H1 (cell line): ENCODE data around the gene COL17A1. TPM values are rescaled to one million over a fixed set of nuclear protein-coding genes. Genes with fewer than 3 reads are reported as not detected.

Source experiments
- CTCF ChIA-PET: fragments of 300-600 bp; sonication (Branson Sonifier 250); formaldehyde crosslinking; loops from one replicate; lab custom pipeline; 2021; ENCODE audit not compliant: partially characterized antibody; lab: Charles Lee
- POLR2A ChIA-PET: fragments of 300-600 bp; sonication (Branson Sonifier 250); formaldehyde crosslinking; loops from one replicate; lab custom pipeline; 2021; ENCODE audit warnings: inconsistent platforms; ENCODE audit not compliant: partially characterized antibody; lab: Charles Lee
- DNase-seq, 2 experiments: peaks; one replicate each; pipeline versions ENCODE4 v3.0.0 to v3.0.0-alpha.2; 2010 to 2022; ENCODE audit warnings: low spot score in 2 of 2, low read depth in 1 of 2, mixed read lengths in 1 of 2
- FAIRE-seq: peaks from 2 replicates; lab custom pipeline; 2011; peaks lifted over from hg19 to GRCh38; lab: Jason Lieb, UNC
- H2AFZ ChIP-seq: 2 replicates; pipeline ENCODE4 v1.8.1; 2012; ENCODE audit warnings: low read length, inconsistent platforms
- H2AK5ac ChIP-seq: 2 replicates; pipeline ENCODE4 v1.6.1; 2013; ENCODE audit warnings: low read depth, low read length
- H2BK120ac ChIP-seq: replicated peaks from 2 replicates; pipeline ENCODE3; 2013; ENCODE audit warnings: low read depth, low read length, inconsistent platforms
- H2BK12ac ChIP-seq: 2 replicates; pipeline ENCODE4 v1.6.1; 2013; ENCODE audit warnings: low read depth, low read length
- H2BK15ac ChIP-seq: 2 replicates; pipeline ENCODE4 v1.6.1; 2013; ENCODE audit warnings: low read length
- H2BK20ac ChIP-seq: 2 replicates; pipeline ENCODE4 v1.6.1; 2013; ENCODE audit warnings: low read length
- H2BK5ac ChIP-seq: 2 replicates; pipeline ENCODE4 v1.6.1; 2013; ENCODE audit warnings: low read depth, low read length
- H3K14ac ChIP-seq: 2 replicates; pipeline ENCODE4 v1.6.1; 2013; ENCODE audit warnings: inconsistent platforms; ENCODE audit not compliant: insufficient read length
- H3K18ac ChIP-seq: 2 replicates; pipeline ENCODE4 v1.6.1; 2013; ENCODE audit warnings: low read length; ENCODE audit errors: extremely low read depth
- H3K23ac ChIP-seq: 2 replicates; pipeline ENCODE4 v1.6.1; 2013; ENCODE audit warnings: inconsistent platforms; ENCODE audit not compliant: insufficient read length
- H3K23me2 ChIP-seq: 2 replicates; pipeline ENCODE4 v1.6.1; 2013; ENCODE audit warnings: low read depth, low read length
- H3K27ac ChIP-seq: 2 replicates; pipeline ENCODE4 v1.6.1; 2011; ENCODE audit warnings: low read depth, low read length, inconsistent platforms
- H3K27me3 ChIP-seq, 4 experiments: replicated peaks in 1 of 4; 1 replicate in 1 of 4; 2 replicates in 3 of 4; pipeline versions ENCODE4 v1.6.1 to v1.8.1; 2011 to 2013; ENCODE audit warnings: low read length in 3 of 4, mild to moderate bottlenecking in 3 of 4, inconsistent platforms in 2 of 4, mixed read lengths in 2 of 4, moderate library complexity in 1 of 4; ENCODE audit not compliant: control insufficient read depth in 3 of 4, insufficient read depth in 3 of 4; ENCODE audit errors: extremely low read depth in 1 of 4
- H3K36me3 ChIP-seq, 4 experiments: 2 replicates each; pipeline versions ENCODE4 v1.6.1 to v1.8.1; 2011 to 2013; ENCODE audit warnings: mild to moderate bottlenecking in 4 of 4, low read length in 3 of 4, moderate library complexity in 2 of 4, control low read depth in 1 of 4, inconsistent platforms in 1 of 4; ENCODE audit not compliant: insufficient read depth in 4 of 4, control insufficient read depth in 2 of 4
- H3K4ac ChIP-seq: replicated peaks from 2 replicates; pipeline ENCODE3; 2013; ENCODE audit warnings: low read length, low read depth, mixed read lengths, inconsistent platforms; ENCODE audit not compliant: insufficient read length
- H3K4me1 ChIP-seq, 4 experiments: replicated peaks in 1 of 4; 1 replicate in 1 of 4; 2 replicates in 3 of 4; pipeline versions ENCODE4 v1.6.1 to v1.8.1; 2011 to 2013; ENCODE audit warnings: low read length in 3 of 4, inconsistent platforms in 2 of 4, mixed read lengths in 1 of 4; ENCODE audit not compliant: insufficient read depth in 4 of 4, control insufficient read depth in 3 of 4
- H3K4me2 ChIP-seq, 2 experiments: 2 replicates each; pipeline versions ENCODE4 v1.6.1 to v1.8.1; 2011 to 2013; ENCODE audit warnings: low read depth in 2 of 2, low read length in 2 of 2, control low read depth in 1 of 2, inconsistent platforms in 1 of 2, mild to moderate bottlenecking in 1 of 2; ENCODE audit not compliant: insufficient read depth in 1 of 2
- H3K4me3 ChIP-seq, 4 experiments: fragments of 200-600, 300-600 bp in 1 of 4; sonication (generic), shearing (Covaris generic), sonication (Bioruptor Twin) in 1 of 4; 2 replicates each; pipeline versions ENCODE4 v1.5.1 to v1.8.1; 2011 to 2016; ENCODE audit warnings: low read length in 4 of 4, low read depth in 3 of 4, control low read depth in 2 of 4, inconsistent platforms in 2 of 4, mild to moderate bottlenecking in 2 of 4, mixed read lengths in 1 of 4, moderate library complexity in 1 of 4; ENCODE audit not compliant: insufficient read depth in 2 of 4; ENCODE audit errors: extremely low read depth in 1 of 4
- H3K56ac ChIP-seq: replicated peaks from 2 replicates; pipeline ENCODE3; 2013; ENCODE audit warnings: low read depth, mild to moderate bottlenecking, mixed read lengths, low read length, inconsistent platforms; ENCODE audit not compliant: insufficient read length
- H3K79me1 ChIP-seq: 2 replicates; pipeline ENCODE4 v1.6.1; 2013; ENCODE audit warnings: low read depth, low read length, control low read depth
- H3K79me2 ChIP-seq, 2 experiments: 2 replicates each; pipeline versions ENCODE4 v1.6.1 to v1.8.1; 2012 to 2013; ENCODE audit warnings: low read length in 2 of 2, mild to moderate bottlenecking in 2 of 2, inconsistent platforms in 1 of 2; ENCODE audit not compliant: insufficient read depth in 2 of 2, control insufficient read depth in 1 of 2
- H3K9ac ChIP-seq, 4 experiments: replicated peaks in 1 of 4; 1 replicate in 1 of 4; 2 replicates in 3 of 4; pipeline versions ENCODE4 v1.6.1 to v1.8.1; 2011 to 2013; ENCODE audit warnings: low read depth in 3 of 4, low read length in 3 of 4, control low read depth in 2 of 4, mild to moderate bottlenecking in 2 of 4, moderate library complexity in 2 of 4, inconsistent platforms in 1 of 4; ENCODE audit errors: extremely low read depth in 1 of 4
- H3K9me3 ChIP-seq, 2 experiments: 2 replicates each; pipeline versions ENCODE4 v1.6.1 to v1.8.1; 2012 to 2013; ENCODE audit warnings: mild to moderate bottlenecking in 2 of 2, moderate library complexity in 2 of 2, control low read depth in 1 of 2, inconsistent platforms in 1 of 2, low read depth in 1 of 2, low read length in 1 of 2, mixed read lengths in 1 of 2; ENCODE audit not compliant: insufficient read depth in 2 of 2
- H4K20me1 ChIP-seq, 2 experiments: replicated peaks in 1 of 2; 2 replicates each; pipeline versions ENCODE3 to v1.8.1; 2011 to 2013; ENCODE audit warnings: inconsistent platforms in 2 of 2, low read length in 2 of 2, mild to moderate bottlenecking in 1 of 2; ENCODE audit not compliant: insufficient read depth in 2 of 2, control insufficient read depth in 1 of 2
- H4K5ac ChIP-seq: 2 replicates; pipeline ENCODE4 v1.6.1; 2013; ENCODE audit warnings: low read length, low read depth, mixed read lengths, inconsistent platforms; ENCODE audit not compliant: insufficient read length
- H4K8ac ChIP-seq: 2 replicates; pipeline ENCODE4 v1.8.0; 2013; ENCODE audit warnings: mild to moderate bottlenecking, moderate library complexity, low read length, inconsistent platforms; ENCODE audit not compliant: insufficient read depth; ENCODE audit errors: extremely low read depth
- H4K91ac ChIP-seq: replicated peaks from 2 replicates; pipeline ENCODE3; 2013; ENCODE audit warnings: low read length, mixed read lengths, inconsistent platforms; ENCODE audit not compliant: insufficient read length
- HDAC6 ChIP-seq: IDR thresholded peaks from one replicate; pipeline ENCODE4 v1.7.1; 2012; ENCODE audit warnings: low read depth, mild to moderate bottlenecking, inconsistent platforms, low read length, moderate library complexity
- KDM1A ChIP-seq: fragments of 200-600, 300-600 bp; sonication (generic); IDR thresholded peaks from 2 replicates; pipeline ENCODE4 v1.7.1; 2016; ENCODE audit warnings: mild to moderate bottlenecking, low read length, borderline replicate concordance
- MAFK ChIP-seq: IDR thresholded peaks from 2 replicates; pipeline ENCODE4 v1.6.1; 2012; ENCODE audit warnings: low read depth, mild to moderate bottlenecking, improper control_type of control experiment, low read length
- WGBS, 2 experiments: shearing (Covaris generic) in 1 of 2; methylation state at CpG; one replicate each; pipeline versions ENCODE4 v1.1.6 to v1.1.7; 2013 to 2015; ENCODE audit warnings: low lambda C conversion rate in 2 of 2, mixed read lengths in 2 of 2, inconsistent platforms in 1 of 2, low coverage in 1 of 2, missing lambda C conversion rate in 1 of 2; ENCODE audit not compliant: insufficient replicate concordance in 2 of 2, insufficient coverage in 1 of 2, insufficient read length in 1 of 2; ENCODE audit errors: extremely low coverage in 1 of 2, missing lambda C conversion rate in 1 of 2; 5-methylcytosine and 5-hydroxymethylcytosine counted together
- polyA plus RNA-seq, 7 experiments: library from polyadenylated mRNA; depleted of rRNA in 3 of 7; stranded (reverse) in 5 of 7; unstranded in 2 of 7; fragments of >200 nt in 5 of 7; fragments of 200-250 nt in 2 of 7; gene quantifications; 1 replicate in 5 of 7; 2 replicates in 1 of 7; 4 replicates in 1 of 7; pipeline versions ENCODE4 v1.2.1 to v1.2.3, GENCODE V29; 2011 to 2013; ENCODE audit warnings: missing spikeins in 2 of 7, mixed read lengths in 2 of 7
- total RNA-seq: library from RNA; stranded (reverse); fragmentation: NEBNext Ultra II Directional; extraction: Animal tissue kit (Norgen Biotek cat#: 25700); gene quantifications from 2 replicates; pipeline ENCODE4 v1.2.1, GENCODE V29; 2021

The COL17A1 gene
- total and polyA plus RNA-seq, 2 of the 8 experiments (the other 6 are each of a cell fraction or from before 2014, with no cell fraction given), result 0.35 to 0.37 TPM

- POLR2A ChIA-PET, result interaction anchor here (0.8 to 1.6 kb wide), 3 partner anchors 8 to 209 kb away, joined by 3 to 6 read pairs (median 3); no protein-coding TSS in a partner anchor
- Histone ChIP-seq H3K79me2 (no peaks in the 10 kb centered on the region), H3K9me3 (no peaks in the 10 kb centered on the region), H3K9ac (0 out of 7 replicates have a peak overlapping the region, but pooled peaks of 1 of the 4 experiments have one; percentile 11), H3K27ac (no peak overlapping the region), H3K18ac (no peak overlapping the region), H2AK5ac (0 out of 2 replicates have a peak overlapping the region, but pooled peaks have one; percentile 65), H2BK120ac (no peak overlapping the region), H3K23ac (no peak overlapping the region), H2BK15ac (no peak overlapping the region), H4K8ac (no peak overlapping the region), H3K4me3 (no peak overlapping the region), H3K56ac (no peak overlapping the region), H3K4me2 (no peak overlapping the region), H2BK12ac (no peak overlapping the region), H3K4ac (no peak overlapping the region), H3K23me2 (peaks cover 11% of the 10 kb centered on the region; the same call in 1 of the 2 replicates), H3K4me1 (peaks cover 3 to 14% (median 10%) of the 10 kb centered on the region in 4 experiments; a peak in 5 of 7 replicates), H3K14ac (no peak overlapping the region), H2AFZ (no peak overlapping the region), H3K27me3 (no peaks in the 10 kb centered on the region), H2BK20ac (no peak overlapping the region), H3K36me3 (no peaks in the 10 kb centered on the region; a peak in 1 of 8 replicates), H4K20me1 (peaks cover 2 to 5% of the 10 kb centered on the region in 2 experiments), H3K79me1 (no peaks in the 10 kb centered on the region; the same call in 1 of the 2 replicates), H4K5ac (no peak overlapping the region), H4K91ac (no peak overlapping the region), H2BK5ac (no peak overlapping the region)
- no peak for TF ChIP-seq HDAC6
- TF ChIP-seq MAFK, result peak; percentile 83
- TF ChIP-seq KDM1A, result no peak
- DNase-seq (peak in 1 of 2 experiments; percentile 45), FAIRE-seq (no peak)
- WGBS, 2 experiments, result 90% methylated on average over 21 of the region's 21 CpGs; no CpG with 5 or more reads in 1 of the 2 experiments
- CTCF ChIA-PET, result interaction anchor here (0.6 to 1.4 kb wide), 5 partner anchors 8 to 85 kb away, joined by 3 to 8 read pairs (median 4); partner anchors contain the start of gene SFR1
These were observed 49.0 kb downstream of the COL17A1 start for GRCh38 chr10:104036518-104037260.
